Tibial nerve (tissue), 4 donors: ENCODE measurements around the gene RTP5.

Source experiments
- CTCF ChIP-seq, 5 experiments: fragments of 200-600 bp in 3 of 5; fragments of 450-650 bp in 2 of 5; sonication (generic) in 3 of 5; IDR thresholded peaks; one replicate each; pipeline ENCODE4 v1.5.1; 2016 to 2019; ENCODE audit warnings: antibody characterized with exemption in 5 of 5, mild to moderate bottlenecking in 3 of 5, moderate library complexity in 2 of 5
- EP300 ChIP-seq, 2 donors: sonication (generic); formaldehyde crosslinking; IDR thresholded peaks; one replicate each; pipeline ENCODE4 v1.6.1; 2017; ENCODE audit warnings: antibody characterized with exemption in 2 of 2, mild to moderate bottlenecking in 1 of 2

- no peak for TF ChIP-seq CTCF (IDR thresholded peaks at IDR 0.05)
- TF ChIP-seq EP300 (IDR thresholded peaks at IDR 0.05): no peak
Observed at GRCh38 chr2:241884951-241885290, 15.4 kb downstream of the RTP5 start.
